Raji (cell line): Measurements from ENCODE around the gene EHBP1L1.
A peak's percentile ranks its signal among the peaks of the same experiment; 100 is the strongest.

Source experiments
- POLR2A ChIP-seq: IDR thresholded peaks from 2 replicates; pipeline ENCODE4 v1.6.1; 2011; ENCODE audit warnings: low read depth, low read length, control low read depth; ENCODE audit not compliant: insufficient read depth

The EHBP1L1 gene

GRCh38 chr11:65578667-65579066 is 2.8 kb downstream of the EHBP1L1 start:
- no peak for TF ChIP-seq POLR2A

DNA sequence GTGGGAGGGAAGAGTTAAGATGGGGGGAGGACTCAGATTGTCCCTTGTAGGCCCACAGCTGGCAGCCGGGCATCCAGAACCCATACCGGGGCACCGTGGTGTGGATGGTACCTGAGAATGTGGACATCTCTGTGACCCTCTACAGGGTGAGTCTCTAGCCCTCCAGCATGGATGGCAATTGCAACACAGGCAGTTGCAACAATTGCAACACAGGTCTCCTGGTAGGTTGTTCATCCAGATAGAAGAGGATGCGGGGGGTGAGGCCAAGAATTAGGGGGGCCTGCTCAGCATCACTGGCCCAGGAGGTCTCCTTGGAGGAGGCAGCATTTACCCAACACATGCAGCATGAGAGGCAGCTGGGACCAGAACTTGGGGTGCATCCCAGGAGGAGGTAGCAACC is 3.4 kb downstream of the EHBP1L1 start:
- no peak for TF ChIP-seq POLR2A

- TF ChIP-seq POLR2A, result no peak
Observed at GRCh38 chr11:65580031-65580692, 4.3 kb downstream of the EHBP1L1 start.

DNA sequence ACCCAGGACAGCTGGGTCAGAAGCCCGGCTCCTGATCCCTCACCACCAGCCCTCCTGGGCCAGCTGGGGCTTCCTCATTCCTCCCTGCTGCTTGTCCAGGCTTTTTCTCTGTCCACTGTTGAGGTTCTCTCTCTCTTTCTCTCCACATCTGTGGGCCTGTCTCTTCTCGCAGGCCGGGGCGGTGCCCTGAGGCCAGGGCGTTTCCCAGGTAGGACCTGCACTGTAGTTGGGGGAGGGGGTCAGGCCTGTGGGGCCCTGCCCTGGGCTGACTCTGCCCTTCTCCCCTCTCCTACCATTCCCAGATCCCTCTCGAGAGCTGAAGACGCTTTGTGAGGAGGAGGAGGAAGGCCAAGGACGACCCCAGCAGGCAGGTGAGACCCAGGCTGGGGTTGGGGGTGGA is 4.9 kb downstream of the EHBP1L1 start:
- TF ChIP-seq POLR2A, result no peak

- no peak for TF ChIP-seq POLR2A
Observed at GRCh38 chr11:65581928-65582327, 6.1 kb downstream of the EHBP1L1 start.

DNA sequence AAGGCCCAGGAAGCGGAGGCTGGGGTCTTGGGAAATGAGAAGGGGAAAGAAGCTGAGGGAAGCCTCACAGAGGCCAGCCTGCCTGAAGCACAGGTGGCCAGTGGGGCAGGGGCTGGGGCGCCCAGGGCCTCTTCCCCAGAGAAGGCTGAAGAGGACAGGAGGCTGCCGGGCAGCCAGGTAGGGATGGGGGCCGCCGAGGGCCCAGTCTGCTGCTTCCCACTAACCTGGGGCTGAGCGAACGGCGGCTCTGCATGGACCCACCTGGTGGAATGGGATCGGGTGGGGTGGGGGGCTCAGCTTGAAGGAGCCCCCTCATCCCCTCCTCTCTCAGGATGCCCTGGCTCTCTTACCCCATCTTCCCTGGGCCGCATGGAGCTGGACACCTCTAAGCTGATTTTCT is 7.7 kb downstream of the EHBP1L1 start:
- no peak for TF ChIP-seq POLR2A

- TF ChIP-seq POLR2A, result no peak
Observed at GRCh38 chr11:65584106-65584505, 8.3 kb downstream of the EHBP1L1 start.

- no peak for TF ChIP-seq POLR2A
Observed at GRCh38 chr11:65584723-65585171, 8.9 kb downstream of the EHBP1L1 start.

DNA sequence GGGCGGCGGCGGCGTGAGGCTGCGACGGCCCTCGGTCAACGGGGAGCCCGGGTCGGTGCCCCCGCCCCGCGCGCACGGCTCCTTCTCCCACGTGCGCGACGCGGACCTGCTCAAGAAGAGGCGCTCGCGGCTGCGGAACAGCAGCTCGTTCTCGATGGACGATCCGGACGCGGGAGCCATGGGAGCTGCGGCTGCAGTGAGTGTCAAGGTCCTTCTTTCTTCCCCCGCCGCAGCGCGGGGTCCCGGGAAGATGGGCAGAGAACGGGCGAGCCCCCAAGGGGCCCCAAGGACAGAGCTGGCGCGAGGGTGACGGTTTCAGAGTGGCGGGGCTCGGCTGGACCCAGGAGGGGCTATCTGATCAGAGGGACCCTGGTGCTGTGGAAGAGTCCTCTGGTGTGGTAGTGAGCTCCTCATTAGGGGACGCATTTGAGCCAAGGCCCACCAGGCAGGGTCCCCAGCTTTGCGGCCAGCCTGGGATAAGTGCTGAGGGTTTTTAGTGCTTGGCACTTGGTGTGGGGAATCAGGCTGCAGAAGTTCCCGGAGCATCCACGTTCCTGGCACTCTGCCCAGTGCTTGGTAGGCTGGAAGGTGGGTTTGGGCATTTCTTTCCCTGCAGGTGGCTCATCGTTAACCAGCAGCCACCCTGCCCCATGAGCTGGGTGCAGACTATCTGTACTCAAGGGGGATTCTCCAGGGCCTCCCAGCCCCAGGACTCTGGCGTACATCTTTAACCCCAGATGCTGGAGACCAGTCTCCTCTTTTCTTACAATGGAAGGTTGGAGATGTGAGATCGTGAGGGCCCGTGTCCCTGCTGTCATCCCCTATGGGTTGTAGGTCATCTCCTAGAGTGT is 9.8 kb downstream of the EHBP1L1 start:
- no peak for TF ChIP-seq POLR2A

DNA sequence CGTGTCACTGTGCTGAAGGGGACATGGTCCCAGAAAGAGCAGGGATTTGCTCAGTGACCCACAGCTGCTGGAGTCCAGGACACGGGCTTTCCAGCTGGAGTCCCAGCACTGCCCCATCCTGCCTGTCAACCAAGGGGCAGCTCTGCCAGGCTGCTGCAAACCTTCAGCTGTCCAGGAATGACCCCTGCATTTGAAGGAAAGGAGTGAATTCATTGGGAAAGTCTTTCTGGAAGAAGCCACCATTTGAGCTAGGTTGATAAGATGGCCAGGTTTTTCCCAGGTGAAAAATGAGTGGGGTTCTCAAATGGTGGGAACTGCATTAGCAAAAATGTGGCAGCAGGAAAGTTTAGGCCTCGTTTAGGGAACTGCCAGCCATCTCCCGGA is 10.4 kb downstream of the EHBP1L1 start:
- no peak for TF ChIP-seq POLR2A

- TF ChIP-seq POLR2A, result no peak
Observed at GRCh38 chr11:65586676-65587075, 10.8 kb downstream of the EHBP1L1 start.

DNA sequence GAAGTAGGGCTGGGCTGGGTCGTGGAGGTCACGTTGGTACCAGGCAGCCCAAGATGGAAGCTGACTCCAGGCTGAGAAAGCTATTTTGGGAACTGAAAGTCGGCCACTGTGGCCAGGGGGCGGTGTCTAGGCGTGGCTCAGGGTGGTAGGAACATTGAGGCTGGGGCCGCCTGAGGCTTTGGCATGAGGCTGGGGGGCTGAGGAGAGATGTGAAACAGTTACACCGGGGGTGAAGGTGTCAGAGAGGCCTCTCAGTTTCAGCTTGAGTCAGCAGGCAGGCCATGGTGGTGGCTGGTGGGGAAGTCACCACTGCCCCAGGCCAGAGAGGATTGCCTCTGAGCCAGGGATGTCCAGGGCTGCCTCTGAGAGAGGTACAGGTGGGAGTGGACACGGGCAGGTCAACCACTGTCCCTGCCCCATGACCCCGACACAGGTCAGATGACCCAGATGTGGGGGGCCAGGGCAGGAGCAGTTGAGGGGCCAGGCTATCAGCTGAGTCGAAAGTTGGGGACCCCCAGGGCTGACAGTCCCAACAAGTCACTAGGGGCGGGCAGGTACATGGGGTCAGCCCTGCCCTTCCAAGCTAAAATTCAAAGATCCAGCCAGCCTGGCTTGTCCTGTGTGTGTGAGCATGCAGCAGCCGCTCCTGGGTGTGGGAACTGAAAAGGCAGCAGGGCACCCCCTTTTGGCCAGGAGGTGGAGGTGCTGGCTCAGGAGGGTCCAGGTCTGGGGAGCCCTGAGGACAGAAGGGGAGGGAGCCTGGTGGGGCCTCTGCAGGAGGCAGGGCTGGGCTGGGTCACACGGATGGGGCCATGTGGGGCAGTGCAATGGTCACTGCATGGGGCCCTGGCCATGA is 12.6 kb downstream of the EHBP1L1 start:
- TF ChIP-seq POLR2A, result peak; percentile 7; the same call in 1 of the 2 replicates

- 0 out of 2 replicates have a peak, but pooled peaks have one; percentile 22 for TF ChIP-seq POLR2A
Observed at GRCh38 chr11:65589444-65590239, 13.8 kb downstream of the EHBP1L1 start.

DNA sequence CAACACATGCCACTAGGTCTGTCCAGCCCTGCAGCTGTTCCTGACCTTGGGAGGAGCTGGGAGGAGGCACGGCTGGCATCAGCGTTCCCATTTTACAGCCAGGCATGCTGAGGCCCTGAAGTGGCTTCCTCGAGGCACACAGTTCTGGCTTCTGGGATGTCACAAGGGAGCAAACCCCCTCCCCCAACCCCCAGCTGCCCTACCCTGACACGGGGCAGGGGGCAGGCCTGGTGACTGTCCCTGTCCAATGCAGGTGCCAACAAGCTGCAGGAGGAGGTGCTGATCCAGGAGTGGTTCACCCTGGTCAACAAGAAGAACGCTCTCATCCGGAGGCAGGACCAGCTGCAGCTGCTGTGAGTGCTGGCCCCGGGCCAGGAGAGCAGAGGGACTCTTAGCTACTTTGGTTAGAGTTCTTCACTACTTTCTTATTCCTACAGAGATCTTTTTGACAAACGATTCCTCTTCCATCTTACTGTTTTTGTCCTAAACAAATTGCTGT is 14.4 kb downstream of the EHBP1L1 start:
- TF ChIP-seq POLR2A, result no peak
